Jurkat, Clone E6-1 (cell line): Measurements from ENCODE around the gene HBZ.
"Not testable (repeated sequence)": the region's sequence is repeated elsewhere in the genome, so short reads cannot be mapped to it uniquely, and the experiment has no call there.

Experiments
- DNase-seq: peaks from one replicate; pipeline ENCODE4 v3.0.0-alpha.2; 2011; ENCODE audit warnings: low read depth, low spot score
- H3K4me3 ChIP-seq: 2 replicates; pipeline ENCODE4 v1.5.1; 2011; ENCODE audit warnings: mild to moderate bottlenecking, low read length, control low read depth, moderate library complexity

HBZ gene

GRCh38 chr16:192686-193085 is 40.2 kb downstream of the HBZ start:
- DNase-seq = no peak
- no peak overlapping the region for H3K4me3 ChIP-seq

- no peak for DNase-seq
Observed at GRCh38 chr16:193441-193840, 41.0 kb downstream of the HBZ start.

GRCh38 chr16:194516-194915 is 42.1 kb downstream of the HBZ start:
- no peak overlapping the region for H3K4me3 ChIP-seq
- DNase-seq = no peak

More at GRCh38 chr16:193441-193840, 41.0 kb downstream of the HBZ start:
- no peak overlapping the region for H3K4me3 ChIP-seq

GRCh38 chr16:200388-200787 is 47.9 kb downstream of the HBZ start:
- DNase-seq = no peak
- no peak overlapping the region for H3K4me3 ChIP-seq

GRCh38 chr16:203246-203645 is 50.8 kb downstream of the HBZ start:
- no peak for DNase-seq
- H3K4me3 ChIP-seq = no peak overlapping the region

GRCh38 chr16:204046-204445 is 51.6 kb downstream of the HBZ start:
- DNase-seq, H3K4me3 ChIP-seq: not testable (repeated sequence)
